ENCODE data around the gene PSMD4. TPM values are rescaled to one million over a fixed set of nuclear protein-coding genes. Genes with fewer than 3 reads are reported as not detected.

Gene PSMD4
- total and polyA plus RNA-seq, 2 donors (not counting 1 experiment from before 2014, with no cell fraction given): 136 to 142 TPM

GRCh38 chr1:151312826-151313225 is 58.3 kb downstream of the PSMD4 start:
- Histone ChIP-seq H4K20me1 (ENCODE audit: control insufficient read depth, insufficient read depth, low read length, poor library complexity, severe bottlenecking) (peaks cover 58% of the 10 kb centered on the region), H2AFZ (ENCODE audit: insufficient read depth, low read depth, low read length, poor library complexity, severe bottlenecking) (no peak overlapping the region), H3K4me1 (ENCODE audit: control insufficient read depth in 2 of 2, insufficient read depth in 2 of 2, low read length in 2 of 2) (no peaks in the 10 kb centered on the region), H3K36me3 (replicated peaks in 1 of 2; ENCODE audit: control extremely low read depth in 1 of 2, control insufficient read depth in 1 of 2, extremely low read depth in 1 of 2, insufficient read depth in 2 of 2, low read length in 1 of 2) (peaks cover 2 to 88% of the 10 kb centered on the region in 2 experiments), H3K4me3 (ENCODE audit: control extremely low read depth in 1 of 5, extremely low read depth in 1 of 5, insufficient read depth in 1 of 5, low read depth in 2 of 5, low read length in 4 of 5) (no peak overlapping the region), H3K79me2 (ENCODE audit: control insufficient read depth, insufficient read depth, low read length) (peaks cover 73% of the 10 kb centered on the region), H3K27ac (ENCODE audit: low read length in 2 of 2) (no peak overlapping the region), H3K9me3 (ENCODE audit: control extremely low read depth in 1 of 3, control insufficient read depth in 2 of 3, insufficient read depth in 1 of 3, low read length in 2 of 3) (no peaks in the 10 kb centered on the region), H3K9ac (ENCODE audit: low read length) (no peak overlapping the region), H3K27me3 (replicated peaks in 1 of 4; ENCODE audit: control extremely low read depth in 1 of 4, control insufficient read depth in 3 of 4, insufficient read depth in 4 of 4, low read length in 3 of 4) (no peaks in the 10 kb centered on the region), H3K4me2 (replicated peaks; ENCODE audit: low read depth, low read length, poor library complexity, severe bottlenecking) (no peak overlapping the region)
- TF ChIP-seq CTCF (IDR thresholded peaks at IDR 0.05) (no peak), EZH2 (IDR thresholded peaks at IDR 0.05; ENCODE audit: borderline replicate concordance, insufficient read depth, low read depth, low read length, poor library complexity, severe bottlenecking) (no peak)
- intact Hi-C loops (cut with micrococcal nuclease): no loop called here
- DNase-seq (no peak), ATAC-seq (ENCODE audit: low read depth) (no peak)
- no peaks in the 10 kb centered on the region for H3K27me3 Mint-ChIP-seq
- no peak overlapping the region for H3K27ac Mint-ChIP-seq
- ChIA-PET CTCF (interaction anchor here (0.5 to 7.8 kb wide), 4 partner anchors 10 to 454 kb away, joined by 3 to 45 read pairs (median 10); no protein-coding TSS in a partner anchor), POLR2A (no interaction called here)
- no peaks in the 10 kb centered on the region for H3K9me3 Mint-ChIP-seq (ENCODE audit: insufficient read depth)
- no peak overlapping the region for H3K4me3 Mint-ChIP-seq
- H3K4me1 Mint-ChIP-seq: peaks cover 20% of the 10 kb centered on the region
- 94% methylated on average over 6 of the region's 8 CpGs for WGBS (ENCODE audit: insufficient coverage)

- ChIA-PET CTCF (interaction anchor here (0.5 to 7.8 kb wide), 6 partner anchors 10 to 1263 kb away, joined by 3 to 45 read pairs (median 3); no protein-coding TSS in a partner anchor), POLR2A (no interaction called here)
- no peak overlapping the region for H3K4me3 Mint-ChIP-seq
- Histone ChIP-seq H3K27ac (ENCODE audit: low read length in 2 of 2) (no peak overlapping the region), H2AFZ (ENCODE audit: insufficient read depth, low read depth, low read length, poor library complexity, severe bottlenecking) (no peak overlapping the region), H3K36me3 (replicated peaks in 1 of 2; ENCODE audit: control extremely low read depth in 1 of 2, control insufficient read depth in 1 of 2, extremely low read depth in 1 of 2, insufficient read depth in 2 of 2, low read length in 1 of 2) (peaks cover 2 to 81% of the 10 kb centered on the region in 2 experiments), H3K9ac (ENCODE audit: low read length) (no peak overlapping the region), H4K20me1 (ENCODE audit: control insufficient read depth, insufficient read depth, low read length, poor library complexity, severe bottlenecking) (peaks cover 53% of the 10 kb centered on the region), H3K4me1 (ENCODE audit: control insufficient read depth in 2 of 2, insufficient read depth in 2 of 2, low read length in 2 of 2) (no peaks in the 10 kb centered on the region), H3K4me3 (ENCODE audit: control extremely low read depth in 1 of 5, extremely low read depth in 1 of 5, insufficient read depth in 1 of 5, low read depth in 2 of 5, low read length in 4 of 5) (no peak overlapping the region), H3K9me3 (ENCODE audit: control extremely low read depth in 1 of 3, control insufficient read depth in 2 of 3, insufficient read depth in 1 of 3, low read length in 2 of 3) (no peaks in the 10 kb centered on the region), H3K27me3 (replicated peaks in 1 of 4; ENCODE audit: control extremely low read depth in 1 of 4, control insufficient read depth in 3 of 4, insufficient read depth in 4 of 4, low read length in 3 of 4) (no peaks in the 10 kb centered on the region), H3K4me2 (replicated peaks; ENCODE audit: low read depth, low read length, poor library complexity, severe bottlenecking) (no peak overlapping the region), H3K79me2 (ENCODE audit: control insufficient read depth, insufficient read depth, low read length) (peaks cover 69% of the 10 kb centered on the region)
- WGBS (ENCODE audit: insufficient coverage): 71% methylated on average over 2 of the region's 2 CpGs
- intact Hi-C loops (cut with micrococcal nuclease): no loop called here
- peak overlapping the region; percentile 20 for H3K27ac Mint-ChIP-seq
- TF ChIP-seq CTCF (IDR thresholded peaks at IDR 0.05) (no peak), EZH2 (IDR thresholded peaks at IDR 0.05; ENCODE audit: borderline replicate concordance, insufficient read depth, low read depth, low read length, poor library complexity, severe bottlenecking) (no peak)
- no peak for ATAC-seq (ENCODE audit: low read depth)
- H3K9me3 Mint-ChIP-seq (ENCODE audit: insufficient read depth): no peaks in the 10 kb centered on the region
- DNase-seq: no peak
- H3K27me3 Mint-ChIP-seq: no peaks in the 10 kb centered on the region
- peaks cover 20% of the 10 kb centered on the region for H3K4me1 Mint-ChIP-seq
Observed at GRCh38 chr1:151313501-151313900, 59.0 kb downstream of the PSMD4 start.

Data from B cell (primary cell).